ENCODE measurements around the gene TSHZ2.

DNA sequence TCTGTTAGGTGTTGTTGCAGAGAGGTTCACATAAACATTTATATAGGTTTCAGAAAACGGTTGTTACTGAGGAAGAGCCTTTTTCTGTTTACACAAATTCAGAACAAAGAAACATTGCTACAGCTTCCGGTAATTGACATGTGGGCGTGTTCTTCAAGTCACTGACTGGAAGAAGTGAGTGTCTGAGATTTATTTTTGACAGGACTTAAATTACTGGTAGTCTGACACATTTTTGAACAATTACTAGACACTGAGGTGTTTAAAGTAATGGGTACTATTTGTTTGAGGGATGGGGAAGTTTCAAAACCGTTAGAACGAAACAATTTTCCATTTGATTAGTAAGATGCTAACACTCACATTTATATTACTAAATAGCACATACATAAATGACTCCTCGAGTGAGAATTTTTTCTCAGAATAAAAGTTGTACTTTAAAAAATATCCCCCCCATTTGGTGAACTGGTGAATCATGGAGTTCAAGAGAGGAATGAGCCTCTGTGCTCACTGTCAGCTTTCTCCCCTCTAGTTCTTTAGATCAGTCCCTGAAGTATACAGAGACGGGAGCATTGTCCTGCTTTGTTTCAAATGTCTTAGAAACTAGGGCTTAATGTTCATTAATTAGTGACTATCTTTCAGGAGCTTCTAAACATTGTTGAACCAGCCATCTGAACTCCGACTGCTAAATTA lies 98.7 kb downstream of the TSHZ2 start:
- TF ChIP-seq, protein P1, sequence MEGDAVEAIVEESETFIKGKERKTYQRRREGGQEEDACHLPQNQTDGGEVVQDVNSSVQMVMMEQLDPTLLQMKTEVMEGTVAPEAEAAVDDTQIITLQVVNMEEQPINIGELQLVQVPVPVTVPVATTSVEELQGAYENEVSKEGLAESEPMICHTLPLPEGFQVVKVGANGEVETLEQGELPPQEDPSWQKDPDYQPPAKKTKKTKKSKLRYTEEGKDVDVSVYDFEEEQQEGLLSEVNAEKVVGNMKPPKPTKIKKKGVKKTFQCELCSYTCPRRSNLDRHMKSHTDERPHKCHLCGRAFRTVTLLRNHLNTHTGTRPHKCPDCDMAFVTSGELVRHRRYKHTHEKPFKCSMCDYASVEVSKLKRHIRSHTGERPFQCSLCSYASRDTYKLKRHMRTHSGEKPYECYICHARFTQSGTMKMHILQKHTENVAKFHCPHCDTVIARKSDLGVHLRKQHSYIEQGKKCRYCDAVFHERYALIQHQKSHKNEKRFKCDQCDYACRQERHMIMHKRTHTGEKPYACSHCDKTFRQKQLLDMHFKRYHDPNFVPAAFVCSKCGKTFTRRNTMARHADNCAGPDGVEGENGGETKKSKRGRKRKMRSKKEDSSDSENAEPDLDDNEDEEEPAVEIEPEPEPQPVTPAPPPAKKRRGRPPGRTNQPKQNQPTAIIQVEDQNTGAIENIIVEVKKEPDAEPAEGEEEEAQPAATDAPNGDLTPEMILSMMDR (IDR thresholded peaks at IDR 0.05), result no peak
- no peak for TF ChIP-seq EP300 (IDR thresholded peaks at IDR 0.05; ENCODE audit: low read depth)
